ENCODE measurements around the gene ZXDA. TPM values are rescaled to one million over a fixed set of nuclear protein-coding genes. Genes with fewer than 3 reads are reported as not detected.

Gene ZXDA
- total and polyA plus RNA-seq, 11 donors, result 0.53 to 6.3 (median 5.2) TPM

- intact Hi-C loops (cut with DNase I), result loop anchor here in 1 of 10 donors (10.0 kb wide), 1 partner anchor 553 kb away; no protein-coding TSS in a partner anchor
- no peak overlapping the region for H3K27ac ChIP-seq
- ATAC-seq (no peak), DNase-seq (no peak)
- H3K4me3 ChIP-seq, result no peak overlapping the region
- H3K9me3 ChIP-seq, result peaks cover 0 to 26% (median 0%) of the 10 kb centered on the region in 12 donors
- H3K36me3 ChIP-seq, result no peaks in the 10 kb centered on the region
- WGBS, 4 donors, result 83 to 95% (median 88%) methylated on average over 6 of the region's 6 CpGs
- no peaks in the 10 kb centered on the region for H3K4me1 ChIP-seq
- TF ChIP-seq, protein P1, sequence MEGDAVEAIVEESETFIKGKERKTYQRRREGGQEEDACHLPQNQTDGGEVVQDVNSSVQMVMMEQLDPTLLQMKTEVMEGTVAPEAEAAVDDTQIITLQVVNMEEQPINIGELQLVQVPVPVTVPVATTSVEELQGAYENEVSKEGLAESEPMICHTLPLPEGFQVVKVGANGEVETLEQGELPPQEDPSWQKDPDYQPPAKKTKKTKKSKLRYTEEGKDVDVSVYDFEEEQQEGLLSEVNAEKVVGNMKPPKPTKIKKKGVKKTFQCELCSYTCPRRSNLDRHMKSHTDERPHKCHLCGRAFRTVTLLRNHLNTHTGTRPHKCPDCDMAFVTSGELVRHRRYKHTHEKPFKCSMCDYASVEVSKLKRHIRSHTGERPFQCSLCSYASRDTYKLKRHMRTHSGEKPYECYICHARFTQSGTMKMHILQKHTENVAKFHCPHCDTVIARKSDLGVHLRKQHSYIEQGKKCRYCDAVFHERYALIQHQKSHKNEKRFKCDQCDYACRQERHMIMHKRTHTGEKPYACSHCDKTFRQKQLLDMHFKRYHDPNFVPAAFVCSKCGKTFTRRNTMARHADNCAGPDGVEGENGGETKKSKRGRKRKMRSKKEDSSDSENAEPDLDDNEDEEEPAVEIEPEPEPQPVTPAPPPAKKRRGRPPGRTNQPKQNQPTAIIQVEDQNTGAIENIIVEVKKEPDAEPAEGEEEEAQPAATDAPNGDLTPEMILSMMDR (IDR thresholded peaks at IDR 0.05), result no peak
- no peak for TF ChIP-seq POLR2A (IDR thresholded peaks at IDR 0.05)
- H3K27me3 ChIP-seq, result peaks cover 0 to 5% (median 0%) of the 10 kb centered on the region in 9 donors
These were observed 38.8 kb downstream of the ZXDA start for GRCh38 chrX:57871463-57871862.

Other genes starting within 250 kb of the ZXDA start
- under 1 TPM in 3 of 9 donors, not detected in 6; 0.09 to 0.16 (median 0.09) TPM for gene NLRP2B, start 230.2 kb downstream of the ZXDA start, total RNA-seq
- not detected for gene NLRP2B, start 230.2 kb downstream of the ZXDA start, polyA plus RNA-seq